ENCODE data around the gene MYL7. TPM values are rescaled to one million over a fixed set of nuclear protein-coding genes. Genes with fewer than 3 reads are reported as not detected.
A peak's percentile ranks its signal among the peaks of the same experiment; 100 is the strongest.

The MYL7 gene
- total and polyA plus RNA-seq, 7 donors = 0.15 to 1.7 (median 0.98) TPM; not detected in 3

DNA sequence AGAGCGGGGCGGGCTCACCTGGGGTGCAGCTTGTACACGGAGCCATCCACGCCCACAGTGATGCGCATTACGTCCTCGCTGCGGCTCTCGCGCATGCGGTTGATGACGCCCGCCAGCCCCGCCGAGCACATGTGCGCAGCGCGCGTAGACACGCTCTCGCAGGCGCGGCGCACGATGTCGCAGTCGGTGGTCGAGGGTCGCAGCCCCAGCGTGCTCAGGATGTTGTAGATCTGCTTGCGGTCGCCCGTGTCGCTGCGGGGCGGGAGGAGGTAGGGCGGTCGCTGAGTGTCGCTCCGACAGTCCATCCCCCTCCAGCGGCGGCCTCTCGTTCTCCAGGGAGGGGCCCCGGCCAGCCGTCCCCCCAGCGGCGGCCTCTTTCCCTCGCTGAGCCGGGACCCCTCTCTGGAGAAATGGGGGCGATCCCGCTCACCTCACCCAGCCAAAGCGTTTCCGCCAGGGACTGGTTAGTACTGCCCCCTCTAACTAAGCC is 4.4 kb upstream of the MYL7 start:
- TF ChIP-seq, protein P1, sequence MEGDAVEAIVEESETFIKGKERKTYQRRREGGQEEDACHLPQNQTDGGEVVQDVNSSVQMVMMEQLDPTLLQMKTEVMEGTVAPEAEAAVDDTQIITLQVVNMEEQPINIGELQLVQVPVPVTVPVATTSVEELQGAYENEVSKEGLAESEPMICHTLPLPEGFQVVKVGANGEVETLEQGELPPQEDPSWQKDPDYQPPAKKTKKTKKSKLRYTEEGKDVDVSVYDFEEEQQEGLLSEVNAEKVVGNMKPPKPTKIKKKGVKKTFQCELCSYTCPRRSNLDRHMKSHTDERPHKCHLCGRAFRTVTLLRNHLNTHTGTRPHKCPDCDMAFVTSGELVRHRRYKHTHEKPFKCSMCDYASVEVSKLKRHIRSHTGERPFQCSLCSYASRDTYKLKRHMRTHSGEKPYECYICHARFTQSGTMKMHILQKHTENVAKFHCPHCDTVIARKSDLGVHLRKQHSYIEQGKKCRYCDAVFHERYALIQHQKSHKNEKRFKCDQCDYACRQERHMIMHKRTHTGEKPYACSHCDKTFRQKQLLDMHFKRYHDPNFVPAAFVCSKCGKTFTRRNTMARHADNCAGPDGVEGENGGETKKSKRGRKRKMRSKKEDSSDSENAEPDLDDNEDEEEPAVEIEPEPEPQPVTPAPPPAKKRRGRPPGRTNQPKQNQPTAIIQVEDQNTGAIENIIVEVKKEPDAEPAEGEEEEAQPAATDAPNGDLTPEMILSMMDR (IDR thresholded peaks at IDR 0.05) = no peak
- Histone ChIP-seq H3K4me1 (no peaks in the 10 kb centered on the region), H3K27ac (no peak overlapping the region), H3K36me3 (ENCODE audit: insufficient read depth in 1 of 2, low read depth in 1 of 2) (no peaks in the 10 kb centered on the region), H3K9me3 (no peaks in the 10 kb centered on the region), H3K27me3 (ENCODE audit: insufficient read depth in 3 of 3, low read length in 2 of 3) (peaks cover 0 to 19% (median 4%) of the 10 kb centered on the region in 3 donors), H3K4me3 (peak overlapping the region; percentile 63)
- intact Hi-C loops (cut with DNase I) = no loop called here
- 12 to 16% (median 14%) methylated on average over 45 to 53 of the region's 53 CpGs for WGBS, 3 donors
- DNase-seq = peak in 1 of 2 donors; percentile 53
- ATAC-seq = peak; percentile 10 to 37 (median 23)

DNA sequence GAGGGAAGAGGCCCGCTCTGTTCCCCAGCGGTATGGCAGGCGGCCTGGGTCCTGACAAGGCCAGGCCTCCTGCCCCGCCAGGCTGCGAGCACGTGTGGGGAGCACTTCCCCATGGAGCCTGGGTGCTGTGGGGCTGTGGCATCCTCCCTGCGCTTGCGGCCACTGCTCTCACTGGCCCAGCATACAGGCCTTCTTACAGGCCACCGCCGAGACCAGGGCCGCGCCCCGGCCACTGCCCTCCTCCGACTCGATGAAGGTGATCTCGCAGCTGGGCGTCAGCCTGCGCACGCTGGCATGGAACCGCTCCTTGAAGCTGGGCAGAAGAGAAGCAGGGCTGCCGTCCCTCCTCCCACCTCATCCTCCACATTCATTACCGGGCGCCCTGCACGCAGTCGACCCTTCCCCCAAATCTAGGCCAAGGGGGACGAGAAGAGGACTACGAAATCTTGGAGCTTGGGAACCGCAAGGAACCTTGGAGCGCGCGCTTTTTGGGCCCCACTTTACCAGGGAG is 3.9 kb upstream of the MYL7 start:
- Histone ChIP-seq H3K36me3 (ENCODE audit: insufficient read depth in 1 of 2, low read depth in 1 of 2) (no peaks in the 10 kb centered on the region), H3K9me3 (no peaks in the 10 kb centered on the region), H3K4me3 (peak overlapping the region; percentile 63), H3K27me3 (ENCODE audit: insufficient read depth in 3 of 3, low read length in 2 of 3) (peaks cover 0 to 19% (median 4%) of the 10 kb centered on the region in 3 donors), H3K4me1 (no peaks in the 10 kb centered on the region), H3K27ac (no peak overlapping the region)
- DNase-seq (no peak), ATAC-seq (peak in 1 of 4 donors; percentile 7)
- intact Hi-C loops (cut with DNase I) = no loop called here
- WGBS, 3 donors = 76 to 80% (median 78%) methylated on average over 29 to 31 of the region's 31 CpGs
- TF ChIP-seq, protein P1 (IDR thresholded peaks at IDR 0.05) = no peak

DNA sequence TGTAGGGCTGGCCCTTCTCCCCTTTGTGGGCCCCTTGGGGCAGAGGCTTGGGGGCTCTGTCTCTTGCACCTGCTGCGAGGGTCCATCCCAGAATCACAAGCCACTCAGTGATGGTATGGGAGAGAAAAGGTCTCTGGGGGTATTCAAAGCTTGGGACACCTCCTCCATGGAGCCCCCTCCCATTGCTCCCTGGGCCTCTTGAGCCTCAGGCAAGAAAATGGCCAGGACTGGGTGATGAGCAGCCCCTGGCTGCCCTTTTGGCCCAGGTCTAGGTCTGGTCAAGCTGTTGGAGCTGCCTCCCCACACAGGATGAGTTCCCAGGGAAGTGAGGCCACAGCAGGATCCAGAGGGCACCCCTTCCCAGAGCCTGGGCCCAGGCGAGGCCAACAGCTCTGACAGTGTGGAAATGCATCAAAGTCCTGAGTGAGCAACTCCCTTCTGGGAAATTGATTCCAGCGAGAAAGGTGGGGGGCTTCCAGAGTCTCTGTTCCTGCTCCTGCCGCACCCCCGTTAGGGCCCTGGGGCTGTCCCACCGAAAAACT is 3.4 kb upstream of the MYL7 start:
- no peaks in the 10 kb centered on the region for H3K4me1 ChIP-seq
- no peak overlapping the region for H3K27ac ChIP-seq
- H3K27me3 ChIP-seq (ENCODE audit: insufficient read depth in 3 of 3, low read length in 2 of 3) = peaks cover 0 to 19% (median 4%) of the 10 kb centered on the region in 3 donors
- DNase-seq = peak in 1 of 2 donors; percentile 44
- ATAC-seq = no peak
- no peaks in the 10 kb centered on the region for H3K9me3 ChIP-seq
- intact Hi-C loops (cut with DNase I) = no loop called here
- TF ChIP-seq, protein P1 (IDR thresholded peaks at IDR 0.05) = no peak
- 82 to 89% (median 86%) methylated on average over 6 of the region's 6 CpGs for WGBS, 3 donors
- H3K36me3 ChIP-seq (ENCODE audit: insufficient read depth in 1 of 2, low read depth in 1 of 2) = no peaks in the 10 kb centered on the region
- no peak overlapping the region for H3K4me3 ChIP-seq

DNA sequence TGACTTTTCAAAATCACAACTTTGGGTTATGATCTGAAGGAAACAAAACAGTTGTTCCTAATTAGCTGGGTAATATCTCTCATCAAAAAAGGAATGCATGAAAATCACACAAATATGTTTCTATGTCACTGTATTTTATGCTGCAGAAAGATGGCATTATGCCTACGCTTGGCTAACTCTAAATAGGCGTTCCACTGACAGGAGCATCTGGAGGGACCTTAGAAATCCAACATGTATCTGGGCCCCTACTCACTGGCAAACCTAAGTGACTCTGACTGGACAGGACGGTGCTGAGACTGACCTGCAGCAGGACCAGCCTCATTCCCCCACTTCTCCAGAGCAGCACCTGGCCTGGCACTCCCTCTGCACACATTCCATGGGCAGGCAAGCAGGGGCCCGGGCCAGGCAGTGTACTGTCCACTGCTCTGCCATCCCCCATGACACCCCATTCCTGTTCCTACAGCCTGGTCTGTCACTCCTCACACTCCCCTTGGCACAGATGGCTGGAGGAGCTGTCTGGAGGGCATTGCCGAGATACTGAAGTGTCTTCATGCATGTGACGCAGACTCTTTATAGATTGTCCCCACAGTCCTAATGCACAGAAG is 2.6 kb upstream of the MYL7 start:
- intact Hi-C loops (cut with DNase I) = no loop called here
- no peaks in the 10 kb centered on the region for H3K9me3 ChIP-seq
- DNase-seq = peak in 1 of 2 donors; percentile 15
- WGBS, 3 donors = 66 to 71% (median 68%) methylated on average over 6 of the region's 6 CpGs
- no peak overlapping the region for H3K4me3 ChIP-seq
- no peaks in the 10 kb centered on the region for H3K36me3 ChIP-seq (ENCODE audit: insufficient read depth in 1 of 2, low read depth in 1 of 2)
- ATAC-seq = no peak
- H3K27me3 ChIP-seq (ENCODE audit: insufficient read depth in 3 of 3, low read length in 2 of 3) = peaks cover 0 to 19% (median 4%) of the 10 kb centered on the region in 3 donors
- no peaks in the 10 kb centered on the region for H3K4me1 ChIP-seq
- TF ChIP-seq, protein P1 (IDR thresholded peaks at IDR 0.05) = no peak
- no peak overlapping the region for H3K27ac ChIP-seq
